ENCODE measurements around the gene WDFY4. TPM values are rescaled to one million over a fixed set of nuclear protein-coding genes. Genes with fewer than 3 reads are reported as not detected.

WDFY4 gene
- total and polyA plus RNA-seq, 2 of the 4 experiments (the other 2 are of a cell fraction) = not detected

DNA sequence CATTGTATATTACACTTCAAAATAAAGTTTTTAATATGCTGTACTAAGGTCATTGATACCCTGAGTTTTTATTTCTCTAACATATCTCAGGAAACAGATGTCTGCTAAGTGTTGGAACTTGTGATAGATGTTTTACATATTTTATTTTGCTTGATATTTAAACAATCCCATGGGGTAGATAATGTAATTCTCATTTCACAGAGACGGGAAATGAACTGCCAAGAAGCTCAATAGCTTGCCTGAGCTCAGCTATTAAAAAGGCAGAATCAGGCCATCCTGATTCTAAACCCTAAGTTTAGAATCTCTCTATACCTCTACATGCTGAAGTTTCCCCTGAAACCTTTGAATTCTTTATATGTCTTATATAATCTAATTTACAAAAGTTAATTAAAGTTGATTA is 128.6 kb downstream of the WDFY4 start:
- DNase-seq = no peak
- in situ Hi-C loops (cut with MboI; ENCODE audit: low sequenced_read_pairs) (no loop called here), dilution Hi-C loops (cut with HindIII; ENCODE audit: low sequenced_read_pairs, unreplicated experiment) (no loop called here), intact Hi-C loops (cut with micrococcal nuclease) (no loop called here)
- H3K27me3 ChIP-seq (ENCODE audit: control insufficient read depth, insufficient read depth, low read length) = no peaks in the 10 kb centered on the region
- H3K27ac ChIP-seq (ENCODE audit: insufficient read depth, low read length) = no peak overlapping the region
- no TSS peak for BruUV-seq (replicated peaks)
- ChIA-PET CTCF (no interaction called here), POLR2A (ENCODE audit: unreplicated experiment) (no interaction called here)
- H4K91ac ChIP-seq (ENCODE audit: insufficient read depth, low read depth, low read length) = no peak overlapping the region
- H3K9ac ChIP-seq (ENCODE audit: low read depth, low read length) = no peak overlapping the region
- H3K79me1 ChIP-seq (ENCODE audit: low read depth in 1 of 2, low read length in 2 of 2) = no peaks in the 10 kb centered on the region
- no peak for ATAC-seq (ENCODE audit: low read depth)
- TF ChIP-seq, protein P1, sequence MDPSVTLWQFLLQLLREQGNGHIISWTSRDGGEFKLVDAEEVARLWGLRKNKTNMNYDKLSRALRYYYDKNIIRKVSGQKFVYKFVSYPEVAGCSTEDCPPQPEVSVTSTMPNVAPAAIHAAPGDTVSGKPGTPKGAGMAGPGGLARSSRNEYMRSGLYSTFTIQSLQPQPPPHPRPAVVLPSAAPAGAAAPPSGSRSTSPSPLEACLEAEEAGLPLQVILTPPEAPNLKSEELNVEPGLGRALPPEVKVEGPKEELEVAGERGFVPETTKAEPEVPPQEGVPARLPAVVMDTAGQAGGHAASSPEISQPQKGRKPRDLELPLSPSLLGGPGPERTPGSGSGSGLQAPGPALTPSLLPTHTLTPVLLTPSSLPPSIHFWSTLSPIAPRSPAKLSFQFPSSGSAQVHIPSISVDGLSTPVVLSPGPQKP (IDR thresholded peaks at IDR 0.05; ENCODE audit: borderline replicate concordance, low read depth, low read length) = no peak
- TF ChIP-seq BHLHE40 (IDR thresholded peaks at IDR 0.05; ENCODE audit: low read depth, low read length) (no peak), CEBPB (IDR thresholded peaks at IDR 0.05; ENCODE audit: low read depth, low read length) (no peak), MAFK (IDR thresholded peaks at IDR 0.05; ENCODE audit: low read depth, low read length) (no peak), RFX5 (IDR thresholded peaks at IDR 0.05; ENCODE audit: low read depth, low read length) (no peak), MAZ (IDR thresholded peaks at IDR 0.05; ENCODE audit: borderline replicate concordance, low read depth, low read length) (no peak), MXI1 (IDR thresholded peaks at IDR 0.05; ENCODE audit: borderline replicate concordance, low read depth, low read length) (no peak), RCOR1 (IDR thresholded peaks at IDR 0.05; ENCODE audit: insufficient replicate concordance, low read length) (no peak), FOS (IDR thresholded peaks at IDR 0.05; ENCODE audit: low read depth, low read length) (no peak), RAD21 (IDR thresholded peaks at IDR 0.05; ENCODE audit: low read length) (no peak), SMC3 (IDR thresholded peaks at IDR 0.05; ENCODE audit: low read depth, low read length) (no peak), NFE2L2 (IDR thresholded peaks at IDR 0.05; ENCODE audit: low read depth, low read length) (no peak), USF2 (IDR thresholded peaks at IDR 0.05; ENCODE audit: low read depth, low read length) (no peak), CHD1 (IDR thresholded peaks at IDR 0.05; ENCODE audit: low read depth, low read length) (no peak), CTCF (conservative IDR thresholded peaks at IDR 0.05; ENCODE audit: low read depth, low read length) (no peak), POLR2A (IDR thresholded peaks at IDR 0.05; ENCODE audit: low read depth, low read length) (no peak)
- no peaks in the 10 kb centered on the region for H4K20me1 ChIP-seq (ENCODE audit: insufficient read depth, low read length)
- no peak overlapping the region for H4K8ac ChIP-seq (ENCODE audit: low read depth in 2 of 2, low read length in 2 of 2)
- H2BK20ac ChIP-seq (ENCODE audit: low read depth, low read length) = no peak overlapping the region
- H3K4me2 ChIP-seq (ENCODE audit: low read depth, low read length) = no peak overlapping the region
- no peaks in the 10 kb centered on the region for H3K9me1 ChIP-seq (ENCODE audit: insufficient read depth, low read length)
- no peaks in the 10 kb centered on the region for H3K36me3 ChIP-seq (ENCODE audit: control insufficient read depth, insufficient read depth, low read length)
- H3K56ac ChIP-seq (ENCODE audit: extremely low read depth, insufficient read depth, low read length) = no peak overlapping the region
- no peak overlapping the region for H3K23ac ChIP-seq (ENCODE audit: low read depth, low read length)
- H2BK120ac ChIP-seq (ENCODE audit: low read depth, low read length) = no peak overlapping the region
- no peak overlapping the region for H2AFZ ChIP-seq (replicated peaks; ENCODE audit: low read length, poor library complexity)
- no peak overlapping the region for H2AK5ac ChIP-seq (ENCODE audit: low read depth, low read length)
- no peaks in the 10 kb centered on the region for H3K4me1 ChIP-seq (ENCODE audit: control insufficient read depth, insufficient read depth, low read length)
- WGBS, 2 experiments (ENCODE audit: extremely low coverage in 2 of 2, insufficient read length in 1 of 2) = no CpG with 5 or more reads among the region's 1 CpG
- H4K5ac ChIP-seq (ENCODE audit: low read depth, low read length) = no peak overlapping the region
- H2BK15ac ChIP-seq (ENCODE audit: low read depth, low read length) = no peak overlapping the region
- H3K4ac ChIP-seq (ENCODE audit: low read depth, low read length) = no peak overlapping the region
- H3K18ac ChIP-seq (ENCODE audit: low read depth, low read length) = no peak overlapping the region
- H3K4me3 ChIP-seq (ENCODE audit: insufficient read depth, low read depth, low read length) = no peak overlapping the region
- no peaks in the 10 kb centered on the region for H3K9me3 ChIP-seq (ENCODE audit: control insufficient read depth, insufficient read depth, low read length)
- no peak overlapping the region for H3K14ac ChIP-seq (replicated peaks; ENCODE audit: low read depth, low read length)
- H2AK9ac ChIP-seq (replicated peaks; ENCODE audit: low read depth, low read length, poor library complexity) = no peak overlapping the region
- H2BK5ac ChIP-seq (ENCODE audit: low read depth, low read length, poor library complexity, severe bottlenecking) = no peak overlapping the region

Measured in IMR-90 (cell line).